Psoas muscle (tissue), 8 donors: Measurements from ENCODE around the gene FTH1. TPM values are rescaled to one million over a fixed set of nuclear protein-coding genes. Genes with fewer than 3 reads are reported as not detected.

Experiments
- ATAC-seq, 4 donors: fragments of 200-7000 bp; cut with Tn5 transposase; one replicate each; pipeline ENCODE4 v1.9.1; 2020; ENCODE audit warnings: moderate library complexity in 3 of 4, mild to moderate bottlenecking in 2 of 4
- DNase-seq, 2 donors: peaks; one replicate each; pipeline ENCODE4 v3.0.0-alpha.2; 2020
- H3K27ac ChIP-seq: fragments of 200-600 bp; one replicate; pipeline ENCODE4 v1.8.0; 2022
- H3K27me3 ChIP-seq, 3 donors: fragments of 200-600 bp in 1 of 3; one replicate each; pipeline versions ENCODE4 v1.6.1 to v1.8.0; 2013 to 2022; ENCODE audit warnings: low read length in 2 of 3, mild to moderate bottlenecking in 2 of 3, moderate library complexity in 1 of 3; ENCODE audit not compliant: insufficient read depth in 3 of 3
- H3K36me3 ChIP-seq, 2 donors: fragments of 200-600 bp in 1 of 2; one replicate each; pipeline versions ENCODE4 v1.6.1 to v1.8.0; 2013 to 2022; ENCODE audit warnings: low read depth in 1 of 2, mild to moderate bottlenecking in 1 of 2, moderate library complexity in 1 of 2; ENCODE audit not compliant: insufficient read depth in 1 of 2
- H3K4me1 ChIP-seq: fragments of 200-600 bp; one replicate; pipeline ENCODE4 v1.8.0; 2022
- H3K4me3 ChIP-seq: fragments of 200-600 bp; one replicate; pipeline ENCODE4 v1.8.0; 2022; ENCODE audit warnings: mild to moderate bottlenecking
- H3K9me3 ChIP-seq: fragments of 200-600 bp; one replicate; pipeline ENCODE4 v1.8.0; 2022
- WGBS, 3 donors: extraction: QIAGEN DNeasy Blood & Tissue Kit; methylation state at CpG; one replicate each; pipeline versions ENCODE4 v1.1.6 to v1.1.7; 2013; 5-methylcytosine and 5-hydroxymethylcytosine counted together
- intact Hi-C, 2 donors: fragments of 100-400 bp; cut with DNase I; formaldehyde crosslinking; loops; one replicate each; pipeline versions ENCODE4 v1.11.0 to v1.14.2; 2022
- polyA plus RNA-seq, 3 donors: library from polyadenylated mRNA; stranded (reverse); fragments of 200-250 nt; gene quantifications; one replicate each; pipeline ENCODE4 v1.2.3, GENCODE V29; 2013
- total RNA-seq, 4 donors: library from RNA; stranded (reverse); fragmentation: NEBNext Ultra II Directional in 2 of 4; extraction: Animal tissue kit (Norgen Biotek cat#: 25700) in 2 of 4; gene quantifications; one replicate each; pipeline versions ENCODE4 v1.2.1 to v1.2.4, GENCODE V29; 2021 to 2023
- TF ChIP-seq, protein P1 (sequence below): fragments of 200-600 bp; IDR thresholded peaks from one replicate; pipeline ENCODE4 v1.8.0; 2022; ENCODE audit warnings: antibody characterized with exemption
- donor health status: healthy with polysubstance abuse.
- donor health status: DM: no; HTN: no; CAD: no; lungs with moderate emphysema.
- donor health status: Bipolar disorder and iron deficiency.
- donor health status: healthy.
- donor health status: DM: yes; HTN: yes; CAD: no.
- donor health status: DM: no; HTN: no; CAD: no.
- donor health status: DM: no; HTN: no; CAD: no.
- donor health status: DM: yes; HTN: yes; CAD: no.

FTH1 gene
- total and polyA plus RNA-seq, 7 donors, result 2,269 to 16,176 (median 3,132) TPM

- peak in 3 of 4 donors; percentile 1 to 27 (median 10) for ATAC-seq
- H3K4me1 ChIP-seq, result peaks cover 36% of the 10 kb centered on the region
- no peaks in the 10 kb centered on the region for H3K9me3 ChIP-seq
- H3K36me3 ChIP-seq, result peaks cover 3 to 30% of the 10 kb centered on the region in 2 donors
- peak overlapping the region; percentile 86 for H3K4me3 ChIP-seq
- no peak for DNase-seq
- TF ChIP-seq, protein P1, sequence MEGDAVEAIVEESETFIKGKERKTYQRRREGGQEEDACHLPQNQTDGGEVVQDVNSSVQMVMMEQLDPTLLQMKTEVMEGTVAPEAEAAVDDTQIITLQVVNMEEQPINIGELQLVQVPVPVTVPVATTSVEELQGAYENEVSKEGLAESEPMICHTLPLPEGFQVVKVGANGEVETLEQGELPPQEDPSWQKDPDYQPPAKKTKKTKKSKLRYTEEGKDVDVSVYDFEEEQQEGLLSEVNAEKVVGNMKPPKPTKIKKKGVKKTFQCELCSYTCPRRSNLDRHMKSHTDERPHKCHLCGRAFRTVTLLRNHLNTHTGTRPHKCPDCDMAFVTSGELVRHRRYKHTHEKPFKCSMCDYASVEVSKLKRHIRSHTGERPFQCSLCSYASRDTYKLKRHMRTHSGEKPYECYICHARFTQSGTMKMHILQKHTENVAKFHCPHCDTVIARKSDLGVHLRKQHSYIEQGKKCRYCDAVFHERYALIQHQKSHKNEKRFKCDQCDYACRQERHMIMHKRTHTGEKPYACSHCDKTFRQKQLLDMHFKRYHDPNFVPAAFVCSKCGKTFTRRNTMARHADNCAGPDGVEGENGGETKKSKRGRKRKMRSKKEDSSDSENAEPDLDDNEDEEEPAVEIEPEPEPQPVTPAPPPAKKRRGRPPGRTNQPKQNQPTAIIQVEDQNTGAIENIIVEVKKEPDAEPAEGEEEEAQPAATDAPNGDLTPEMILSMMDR, result no peak
- H3K27me3 ChIP-seq, result no peaks in the 10 kb centered on the region
- H3K27ac ChIP-seq, result peak overlapping the region; percentile 97
- intact Hi-C loops, result loop anchor here (5.0 to 10.0 kb wide), 2 partner anchors 76 to 631 kb away; partner anchors contain the start of gene TUT1 (in 1 of the 2)
- WGBS, 3 donors, result 47 to 59% (median 47%) methylated on average over 10 of the region's 10 CpGs
Measured at GRCh38 chr11:61963282-61964057, 4.0 kb downstream of the FTH1 start.

DNA sequence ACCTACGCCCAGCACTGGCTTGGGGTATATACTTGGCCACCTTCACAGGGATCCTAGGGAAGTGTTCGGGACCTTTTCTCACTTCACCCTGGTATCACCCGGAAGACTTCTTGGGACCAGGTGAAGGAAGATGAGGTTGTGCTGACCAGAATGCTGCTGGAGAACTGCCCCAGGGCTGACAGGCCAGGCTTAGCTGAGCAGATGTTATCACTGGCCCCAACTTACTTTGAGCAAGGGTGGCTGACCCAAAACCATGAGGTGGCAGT, 4.5 kb downstream of the FTH1 start:
- Histone ChIP-seq H3K36me3 (peaks cover 3 to 30% of the 10 kb centered on the region in 2 donors), H3K9me3 (no peaks in the 10 kb centered on the region), H3K27me3 (no peaks in the 10 kb centered on the region), H3K4me1 (peaks cover 32% of the 10 kb centered on the region), H3K4me3 (no peak overlapping the region), H3K27ac (peak overlapping the region; percentile 97)
- DNase-seq (no peak), ATAC-seq (no peak)
- TF ChIP-seq, protein P1, result no peak
- intact Hi-C loops, result loop anchor here (5.0 to 10.0 kb wide), 2 partner anchors 76 to 632 kb away; partner anchors contain the start of gene TUT1 (in 1 of the 2)
- WGBS, 3 donors, result 91 to 95% (median 93%) methylated on average over 3 of the region's 3 CpGs

DNA sequence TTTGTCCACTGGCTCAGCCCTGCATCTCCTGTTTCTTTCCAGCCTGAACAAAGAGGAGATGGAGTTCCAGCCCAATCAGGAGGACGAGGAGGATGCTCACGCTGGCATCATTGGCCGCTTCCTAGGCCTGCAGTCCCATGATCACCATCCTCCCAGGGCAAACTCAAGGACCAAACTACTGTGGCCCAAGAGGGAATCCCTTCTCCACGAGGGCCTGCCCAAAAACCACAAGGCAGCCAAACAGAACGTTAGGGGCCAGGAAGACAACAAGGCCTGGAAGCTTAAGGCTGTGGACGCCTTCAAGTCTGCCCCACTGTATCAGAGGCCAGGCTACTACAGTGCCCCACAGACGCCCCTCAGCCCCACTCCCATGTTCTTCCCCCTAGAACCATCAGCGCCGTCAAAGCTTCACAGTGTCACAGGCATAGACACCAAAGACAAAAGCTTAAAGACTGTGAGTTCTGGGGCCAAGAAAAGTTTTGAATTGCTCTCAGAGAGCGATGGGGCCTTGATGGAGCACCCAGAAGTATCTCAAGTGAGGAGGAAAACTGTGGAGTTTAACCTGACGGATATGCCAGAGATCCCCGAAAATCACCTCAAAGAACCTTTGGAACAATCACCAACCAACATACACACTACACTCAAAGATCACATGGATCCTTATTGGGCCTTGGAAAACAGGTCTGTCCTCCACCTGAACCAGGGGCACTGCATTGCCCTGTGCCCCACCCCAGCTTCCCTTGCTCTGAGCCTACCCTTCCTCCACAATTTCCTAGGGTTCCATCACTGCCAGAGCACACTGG, 5.0 kb downstream of the FTH1 start:
- ATAC-seq, result peak in 2 of 4 donors; percentile 1 to 12
- intact Hi-C loops, result loop anchor here (5.0 to 10.0 kb wide), 2 partner anchors 75 to 632 kb away; partner anchors contain the start of gene TUT1 (in 1 of the 2)
- H3K4me3 ChIP-seq, result no peak overlapping the region

DNA sequence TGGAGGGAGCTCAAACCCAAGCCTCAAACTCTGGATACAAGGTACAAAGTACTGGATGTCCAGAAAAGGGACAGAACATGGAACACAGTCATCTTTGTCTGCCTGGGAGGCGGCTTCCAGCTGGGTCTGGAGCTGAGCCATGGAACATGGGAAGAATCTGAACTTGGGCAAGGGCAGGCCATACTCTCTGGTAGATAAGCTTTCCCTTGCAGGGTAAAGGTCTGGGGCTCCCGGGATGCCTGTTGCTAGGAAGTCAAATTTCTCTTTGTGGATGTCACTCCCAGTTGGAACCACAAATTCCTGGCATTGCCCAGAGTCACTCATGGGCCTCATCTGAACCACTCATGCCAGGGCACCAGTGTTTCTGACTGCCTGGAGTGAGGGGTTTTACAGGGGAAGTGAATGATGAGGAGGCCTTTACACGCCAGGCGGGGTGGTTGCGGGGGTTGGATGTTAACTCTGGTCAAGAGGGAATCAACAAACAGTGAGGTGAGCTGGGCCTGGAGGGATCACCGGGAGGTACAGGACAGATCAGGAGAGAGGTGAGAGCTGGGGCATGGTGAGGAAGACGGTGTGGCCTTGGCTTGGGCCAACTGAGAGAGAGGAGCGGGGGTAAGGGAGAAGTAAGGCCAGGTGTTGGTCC, 5.7 kb downstream of the FTH1 start:
- TF ChIP-seq, protein P1, result no peak
- intact Hi-C loops, result loop anchor here (5.0 to 10.0 kb wide), 2 partner anchors 74 to 633 kb away; partner anchors contain the start of gene TUT1 (in 1 of the 2)
- peak; percentile 56 to 79 for DNase-seq
- Histone ChIP-seq H3K4me3 (no peak overlapping the region), H3K9me3 (no peaks in the 10 kb centered on the region), H3K36me3 (peaks cover 3 to 30% of the 10 kb centered on the region in 2 donors), H3K27me3 (no peaks in the 10 kb centered on the region), H3K27ac (peak overlapping the region; percentile 16), H3K4me1 (peaks cover 32% of the 10 kb centered on the region)
- 75 to 78% (median 78%) methylated on average over 8 of the region's 8 CpGs for WGBS, 3 donors
- ATAC-seq, result peak; percentile 30 to 71 (median 52)

More for the DNA sequence above, 5.0 kb downstream of the FTH1 start:
- Histone ChIP-seq H3K27me3 (no peaks in the 10 kb centered on the region), H3K9me3 (no peaks in the 10 kb centered on the region), H3K4me1 (peaks cover 32% of the 10 kb centered on the region), H3K36me3 (peaks cover 3 to 30% of the 10 kb centered on the region in 2 donors), H3K27ac (peak overlapping the region; percentile 97)
- TF ChIP-seq, protein P1, result no peak
- WGBS, 3 donors, result 87 to 96% (median 88%) methylated on average over 12 of the region's 12 CpGs
- DNase-seq, result no peak
